ENCODE results near the gene OSBPL8.

The OSBPL8 gene

DNA sequence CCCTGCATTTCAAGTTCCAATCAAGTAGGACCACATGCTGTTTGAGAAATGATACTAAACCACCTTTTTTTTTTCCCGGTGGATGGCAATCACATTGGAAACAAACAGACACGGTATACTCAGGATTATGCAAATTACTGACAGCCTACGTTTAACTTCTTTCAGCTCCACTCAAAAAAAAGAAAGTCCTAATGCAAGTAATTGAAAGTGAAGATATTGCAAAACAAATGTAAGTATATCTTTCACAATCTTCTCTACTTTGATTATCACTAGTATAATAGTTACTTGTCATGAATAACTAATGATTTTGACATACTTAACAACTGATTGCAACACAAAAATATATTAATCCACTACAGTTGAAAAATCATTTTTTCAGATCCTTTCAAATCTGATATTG is 2.6 kb upstream of the OSBPL8 start:
- Histone ChIP-seq H2AFZ (ENCODE audit: low read depth, low read length) (no peak overlapping the region), H3K9ac (ENCODE audit: low read length) (no peak overlapping the region)
- WGBS = 67% methylated on average over 2 of the region's 3 CpGs

DNA sequence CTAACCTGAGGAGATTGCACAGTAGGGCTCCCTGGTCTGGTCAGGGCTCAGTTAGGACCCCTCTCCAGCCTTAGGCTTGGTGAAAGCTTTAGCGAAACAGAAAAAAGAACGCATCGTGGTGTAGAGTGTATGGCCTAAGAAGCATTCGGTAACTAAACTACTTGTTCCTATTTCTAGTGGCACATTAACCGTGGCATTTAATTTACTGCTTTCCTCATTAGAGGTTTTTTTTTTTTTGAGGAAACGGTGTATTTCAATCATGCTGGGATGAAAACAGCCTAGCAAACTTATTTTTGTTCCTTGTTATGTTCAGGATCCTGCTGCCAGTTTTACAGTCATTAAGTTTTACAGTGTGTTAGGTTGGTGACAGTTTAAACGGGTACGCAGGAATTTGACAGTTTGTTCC is 518 bp upstream of the OSBPL8 start:
- peak overlapping the region in 1 of 2 experiments; percentile 53 for H3K14ac ChIP-seq (ENCODE audit: low read length in 2 of 2)
- H2BK15ac ChIP-seq (ENCODE audit: low read depth, poor library complexity, severe bottlenecking) = no peak overlapping the region
- peaks cover 6% of the 10 kb centered on the region for H3K79me1 ChIP-seq (replicated peaks; ENCODE audit: low read length, poor library complexity, severe bottlenecking)
- H2BK12ac ChIP-seq (ENCODE audit: low read length in 2 of 2) = peak overlapping the region; percentile 38 to 92
- peak overlapping the region; percentile 65 for H2BK120ac ChIP-seq (ENCODE audit: low read depth, low read length)
- H3K4ac ChIP-seq (ENCODE audit: low read depth in 1 of 2, low read length in 2 of 2) = peak overlapping the region; percentile 83 to 85
- peak overlapping the region; percentile 83 for H4K91ac ChIP-seq (ENCODE audit: low read length)
- no peaks in the 10 kb centered on the region for H3K4me1 ChIP-seq (ENCODE audit: control insufficient read depth, insufficient read depth, low read depth, low read length)
- H2BK5ac ChIP-seq (ENCODE audit: low read depth, low read length, poor library complexity, severe bottlenecking) = no peak overlapping the region
- WGBS = 23% methylated on average over 8 of the region's 8 CpGs
- H4K8ac ChIP-seq (ENCODE audit: low read length) = peak overlapping the region; percentile 94
- peak overlapping the region; percentile 54 for H2AFZ ChIP-seq (ENCODE audit: low read depth, low read length)
- peak overlapping the region; percentile 93 for H3K9ac ChIP-seq (ENCODE audit: low read length)
- peak overlapping the region; percentile 61 for H3K4me2 ChIP-seq (ENCODE audit: low read length, poor library complexity, severe bottlenecking)
- H3K27ac ChIP-seq (ENCODE audit: low read length, poor library complexity, severe bottlenecking) = peak overlapping the region; percentile 85
- H3K27me3 ChIP-seq (ENCODE audit: control insufficient read depth in 1 of 2, insufficient read depth in 1 of 2, low read length in 2 of 2) = no peaks in the 10 kb centered on the region
- no peaks in the 10 kb centered on the region for H3K9me3 ChIP-seq (ENCODE audit: control insufficient read depth, low read length)
- no peak for DNase-seq
- no peaks in the 10 kb centered on the region for H3K36me3 ChIP-seq (ENCODE audit: control insufficient read depth in 1 of 2, insufficient read depth in 2 of 2, low read depth in 1 of 2, low read length in 2 of 2)
- H2AK5ac ChIP-seq (ENCODE audit: low read length, severe bottlenecking) = no peak overlapping the region
- H3K4me3 ChIP-seq (ENCODE audit: insufficient read depth in 1 of 2, low read depth in 1 of 2, low read length in 2 of 2) = peak overlapping the region; percentile 85 to 99
- H3K23ac ChIP-seq (ENCODE audit: low read length in 2 of 2) = peak overlapping the region in 1 of 2 experiments; percentile 96
- H3K18ac ChIP-seq (ENCODE audit: low read depth in 1 of 2, low read length in 2 of 2) = peak overlapping the region; percentile 78 to 96

More for the DNA sequence above, 2.6 kb upstream of the OSBPL8 start:
- Histone ChIP-seq H3K36me3 (ENCODE audit: control insufficient read depth in 1 of 2, insufficient read depth in 2 of 2, low read depth in 1 of 2, low read length in 2 of 2) (no peaks in the 10 kb centered on the region), H3K27me3 (ENCODE audit: control insufficient read depth in 1 of 2, insufficient read depth in 1 of 2, low read length in 2 of 2) (no peaks in the 10 kb centered on the region), H4K8ac (ENCODE audit: low read length) (no peak overlapping the region), H3K4ac (ENCODE audit: low read depth in 1 of 2, low read length in 2 of 2) (no peak overlapping the region), H3K14ac (ENCODE audit: low read length in 2 of 2) (no peak overlapping the region), H2BK15ac (ENCODE audit: low read depth, poor library complexity, severe bottlenecking) (no peak overlapping the region), H2AK5ac (ENCODE audit: low read length, severe bottlenecking) (no peak overlapping the region), H3K4me1 (ENCODE audit: control insufficient read depth, insufficient read depth, low read depth, low read length) (no peaks in the 10 kb centered on the region), H3K23ac (ENCODE audit: low read length in 2 of 2) (no peak overlapping the region), H4K91ac (ENCODE audit: low read length) (no peak overlapping the region), H3K4me2 (ENCODE audit: low read length, poor library complexity, severe bottlenecking) (no peak overlapping the region), H2BK5ac (ENCODE audit: low read depth, low read length, poor library complexity, severe bottlenecking) (no peak overlapping the region), H3K9me3 (ENCODE audit: control insufficient read depth, low read length) (no peaks in the 10 kb centered on the region), H3K18ac (ENCODE audit: low read depth in 1 of 2, low read length in 2 of 2) (no peak overlapping the region), H2BK120ac (ENCODE audit: low read depth, low read length) (no peak overlapping the region), H3K27ac (ENCODE audit: low read length, poor library complexity, severe bottlenecking) (no peak overlapping the region), H2BK12ac (ENCODE audit: low read length in 2 of 2) (no peak overlapping the region), H3K4me3 (ENCODE audit: insufficient read depth in 1 of 2, low read depth in 1 of 2, low read length in 2 of 2) (no peak overlapping the region), H3K79me1 (replicated peaks; ENCODE audit: low read length, poor library complexity, severe bottlenecking) (peaks cover 6% of the 10 kb centered on the region)
- no peak for DNase-seq

DNA sequence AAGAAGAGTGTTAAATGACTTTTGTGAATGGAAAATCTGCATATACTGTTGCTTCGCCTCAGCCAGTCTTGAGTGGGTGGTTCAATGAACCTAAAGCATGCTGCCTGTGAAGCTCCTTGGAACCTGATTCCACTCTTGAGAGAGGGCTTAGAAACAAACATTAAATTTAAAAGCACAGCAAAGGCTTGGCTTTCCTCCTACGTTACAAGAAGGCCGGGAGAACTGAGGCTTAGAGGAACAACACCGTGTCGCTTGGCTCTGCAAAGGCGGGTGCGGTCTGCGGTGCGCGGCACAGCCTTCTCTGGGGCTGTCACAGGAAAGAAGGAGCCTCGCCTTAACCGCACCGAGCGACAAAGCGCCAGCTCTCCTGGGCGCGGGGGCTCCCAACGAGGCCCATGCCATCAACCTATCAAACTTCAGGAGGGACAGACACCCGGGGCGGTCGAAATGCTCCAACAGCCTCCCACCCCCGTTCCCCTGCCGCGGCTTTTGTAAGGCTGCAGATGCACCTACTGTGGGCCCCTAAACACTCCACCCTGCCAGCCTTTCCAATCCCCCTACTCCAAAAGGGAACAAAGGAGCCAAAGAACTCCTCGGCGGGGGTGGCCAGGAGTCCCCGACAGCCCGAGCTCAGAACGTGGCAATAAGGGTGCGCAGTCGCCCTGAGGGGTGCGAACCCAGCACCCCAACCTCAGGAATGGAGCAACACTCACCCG is 729 bp downstream of the OSBPL8 start:
- Histone ChIP-seq H2AFZ (ENCODE audit: low read depth, low read length) (peak overlapping the region; percentile 68), H2AK5ac (ENCODE audit: low read length, severe bottlenecking) (no peak overlapping the region), H2BK120ac (ENCODE audit: low read depth, low read length) (peak overlapping the region; percentile 79), H3K36me3 (ENCODE audit: control insufficient read depth in 1 of 2, insufficient read depth in 2 of 2, low read depth in 1 of 2, low read length in 2 of 2) (peaks cover 0 to 4% of the 10 kb centered on the region in 2 experiments), H2BK15ac (ENCODE audit: low read depth, poor library complexity, severe bottlenecking) (peak overlapping the region; percentile 93), H3K4me2 (ENCODE audit: low read length, poor library complexity, severe bottlenecking) (peak overlapping the region; percentile 88), H3K27ac (ENCODE audit: low read length, poor library complexity, severe bottlenecking) (peak overlapping the region; percentile 51), H4K8ac (ENCODE audit: low read length) (peak overlapping the region; percentile 96), H2BK12ac (ENCODE audit: low read length in 2 of 2) (peak overlapping the region in 1 of 2 experiments; percentile 1), H3K9me3 (ENCODE audit: control insufficient read depth, low read length) (no peaks in the 10 kb centered on the region), H4K91ac (ENCODE audit: low read length) (peak overlapping the region; percentile 85), H3K79me1 (replicated peaks; ENCODE audit: low read length, poor library complexity, severe bottlenecking) (peaks cover 6% of the 10 kb centered on the region), H3K4me3 (ENCODE audit: insufficient read depth in 1 of 2, low read depth in 1 of 2, low read length in 2 of 2) (peak overlapping the region; percentile 85 to 99), H3K27me3 (ENCODE audit: control insufficient read depth in 1 of 2, insufficient read depth in 1 of 2, low read length in 2 of 2) (no peaks in the 10 kb centered on the region), H3K4ac (ENCODE audit: low read depth in 1 of 2, low read length in 2 of 2) (peak overlapping the region; percentile 81 to 91), H3K18ac (ENCODE audit: low read depth in 1 of 2, low read length in 2 of 2) (peak overlapping the region; percentile 94 to 96), H3K23ac (ENCODE audit: low read length in 2 of 2) (peak overlapping the region in 1 of 2 experiments; percentile 83), H2BK5ac (ENCODE audit: low read depth, low read length, poor library complexity, severe bottlenecking) (peak overlapping the region; percentile 8), H3K4me1 (ENCODE audit: control insufficient read depth, insufficient read depth, low read depth, low read length) (no peaks in the 10 kb centered on the region), H3K9ac (ENCODE audit: low read length) (peak overlapping the region; percentile 93), H3K14ac (ENCODE audit: low read length in 2 of 2) (peak overlapping the region in 1 of 2 experiments; percentile 89)
- peak; percentile 58 for DNase-seq
- WGBS = 0% methylated on average over 32 of the region's 33 CpGs

DNA sequence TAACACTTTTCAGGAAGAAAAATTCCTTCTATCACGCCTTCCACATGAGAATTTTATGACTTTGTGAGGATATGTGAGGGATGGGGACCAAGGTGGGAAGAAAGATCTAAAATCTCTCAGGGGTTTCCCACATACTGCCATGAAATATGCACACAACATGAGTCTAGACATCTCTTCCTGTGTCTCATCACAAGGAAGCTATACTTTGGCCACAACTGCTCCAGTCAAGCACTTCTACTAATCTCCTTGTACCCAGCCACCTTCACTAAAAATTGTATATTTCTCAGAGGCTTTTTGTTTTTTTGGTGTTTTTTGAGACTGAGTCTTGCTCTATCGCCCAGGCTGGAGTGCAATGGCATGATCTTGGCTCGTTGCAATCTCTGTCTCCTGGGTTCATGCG is 3.2 kb downstream of the OSBPL8 start:
- Histone ChIP-seq H3K27ac (ENCODE audit: low read length, poor library complexity, severe bottlenecking) (no peak overlapping the region), H2BK5ac (ENCODE audit: low read depth, low read length, poor library complexity, severe bottlenecking) (no peak overlapping the region), H3K36me3 (ENCODE audit: control insufficient read depth in 1 of 2, insufficient read depth in 2 of 2, low read depth in 1 of 2, low read length in 2 of 2) (peaks cover 0 to 4% of the 10 kb centered on the region in 2 experiments), H2BK120ac (ENCODE audit: low read depth, low read length) (no peak overlapping the region), H4K8ac (ENCODE audit: low read length) (no peak overlapping the region), H3K4ac (ENCODE audit: low read depth in 1 of 2, low read length in 2 of 2) (no peak overlapping the region), H3K23ac (ENCODE audit: low read length in 2 of 2) (no peak overlapping the region), H2BK12ac (ENCODE audit: low read length in 2 of 2) (no peak overlapping the region), H2AK5ac (ENCODE audit: low read length, severe bottlenecking) (no peak overlapping the region), H3K9me3 (ENCODE audit: control insufficient read depth, low read length) (no peaks in the 10 kb centered on the region), H3K14ac (ENCODE audit: low read length in 2 of 2) (no peak overlapping the region), H3K4me1 (ENCODE audit: control insufficient read depth, insufficient read depth, low read depth, low read length) (no peaks in the 10 kb centered on the region), H4K91ac (ENCODE audit: low read length) (no peak overlapping the region), H3K4me3 (ENCODE audit: insufficient read depth in 1 of 2, low read depth in 1 of 2, low read length in 2 of 2) (peak overlapping the region in 1 of 2 experiments; percentile 85), H3K27me3 (ENCODE audit: control insufficient read depth in 1 of 2, insufficient read depth in 1 of 2, low read length in 2 of 2) (no peaks in the 10 kb centered on the region), H2BK15ac (ENCODE audit: low read depth, poor library complexity, severe bottlenecking) (no peak overlapping the region), H3K9ac (ENCODE audit: low read length) (no peak overlapping the region), H3K79me1 (replicated peaks; ENCODE audit: low read length, poor library complexity, severe bottlenecking) (peaks cover 11% of the 10 kb centered on the region), H3K4me2 (ENCODE audit: low read length, poor library complexity, severe bottlenecking) (no peak overlapping the region), H2AFZ (ENCODE audit: low read depth, low read length) (no peak overlapping the region), H3K18ac (ENCODE audit: low read depth in 1 of 2, low read length in 2 of 2) (no peak overlapping the region)
- no peak for DNase-seq
- 100% methylated on average over 3 of the region's 4 CpGs for WGBS
